ENCODE data around the gene R3HCC1L. TPM values are rescaled to one million over a fixed set of nuclear protein-coding genes. Genes with fewer than 3 reads are reported as not detected.

R3HCC1L gene
- total RNA-seq, 1 donor from 2014 or later, result 14.4 TPM

- intact Hi-C loops (cut with DNase I), result no loop called here
- H3K9me3 ChIP-seq, result no peaks in the 10 kb centered on the region
- H3K4me1 ChIP-seq, result peaks cover 24% of the 10 kb centered on the region
- no peaks in the 10 kb centered on the region for H3K36me3 ChIP-seq
- TF ChIP-seq CTCF (IDR thresholded peaks at IDR 0.05), result no peak
- no peak overlapping the region for H3K27ac ChIP-seq
- H3K27me3 ChIP-seq (ENCODE audit: low read depth), result no peaks in the 10 kb centered on the region
- ATAC-seq (no peak), DNase-seq (no peak)
- no peak overlapping the region for H3K4me3 ChIP-seq
These were observed 130.1 kb downstream of the R3HCC1L start for GRCh38 chr10:98264378-98265065.

- intact Hi-C loops (cut with DNase I), result no loop called here
- no peak for TF ChIP-seq CTCF (IDR thresholded peaks at IDR 0.05)
- no peak overlapping the region for H3K4me3 ChIP-seq
- H3K27me3 ChIP-seq (ENCODE audit: low read depth), result no peaks in the 10 kb centered on the region
- DNase-seq, result no peak
- H3K27ac ChIP-seq, result no peak overlapping the region
- no peaks in the 10 kb centered on the region for H3K36me3 ChIP-seq
- peaks cover 25% of the 10 kb centered on the region for H3K4me1 ChIP-seq
- ATAC-seq, result no peak
- H3K9me3 ChIP-seq, result no peaks in the 10 kb centered on the region
These were observed 131.2 kb downstream of the R3HCC1L start for GRCh38 chr10:98265403-98266378.

- no peak for TF ChIP-seq CTCF (IDR thresholded peaks at IDR 0.05)
- Histone ChIP-seq H3K4me1 (peaks cover 22% of the 10 kb centered on the region), H3K36me3 (no peaks in the 10 kb centered on the region), H3K27ac (no peak overlapping the region), H3K27me3 (ENCODE audit: low read depth) (no peaks in the 10 kb centered on the region), H3K4me3 (no peak overlapping the region), H3K9me3 (no peaks in the 10 kb centered on the region)
- ATAC-seq, result no peak
- intact Hi-C loops (cut with DNase I), result no loop called here
- DNase-seq, result no peak
These were observed 132.2 kb downstream of the R3HCC1L start for GRCh38 chr10:98266647-98267046.

- no peak for ATAC-seq
- intact Hi-C loops (cut with DNase I), result no loop called here
- no peak for DNase-seq
- H3K36me3 ChIP-seq, result no peaks in the 10 kb centered on the region
- H3K27ac ChIP-seq, result peak overlapping the region; percentile 79
- H3K4me3 ChIP-seq, result peak overlapping the region; percentile 56
- TF ChIP-seq CTCF (IDR thresholded peaks at IDR 0.05), result no peak
- H3K9me3 ChIP-seq, result no peaks in the 10 kb centered on the region
- H3K4me1 ChIP-seq, result peaks cover 22% of the 10 kb centered on the region
- H3K27me3 ChIP-seq (ENCODE audit: low read depth), result no peaks in the 10 kb centered on the region
These were observed 132.8 kb downstream of the R3HCC1L start for GRCh38 chr10:98267069-98267893.

All from lower lobe of right lung (tissue), 2 donors.